Measurements from ENCODE around the gene ATG13.

DNA sequence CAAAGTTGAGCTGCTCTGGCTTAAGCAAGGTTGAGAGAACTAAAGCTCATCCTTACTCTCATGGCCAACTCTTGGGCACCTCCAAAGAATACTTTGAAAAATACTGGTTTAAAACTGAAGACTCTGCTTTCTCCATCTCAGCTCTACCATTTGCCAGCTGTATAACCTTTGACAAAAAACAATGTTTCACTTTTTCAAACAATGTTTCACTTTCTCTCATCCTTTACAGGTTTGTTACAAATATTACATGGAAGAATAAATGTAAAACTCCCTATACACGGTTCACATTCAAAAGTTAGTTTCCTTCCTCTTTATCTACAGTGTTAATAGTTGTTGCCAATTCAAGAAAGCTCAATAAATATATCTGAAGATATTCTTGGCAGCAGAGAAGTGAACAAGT is 42.7 kb upstream of the ATG13 start:
- TF ChIP-seq POLR2AphosphoS5 (IDR thresholded peaks at IDR 0.05; ENCODE audit: low read depth, low read length) (no peak), REST (IDR thresholded peaks at IDR 0.05; ENCODE audit: insufficient read depth in 1 of 2, low read depth in 2 of 2, low read length in 2 of 2) (no peak), TAF1 (IDR thresholded peaks at IDR 0.05; ENCODE audit: borderline replicate concordance, insufficient read depth, low read length) (no peak)

Data from PFSK-1 (cell line).